SU-DHL-6 (cell line): ENCODE measurements around the gene DNAL4.

Experiments used
- H2AFZ ChIP-seq: fragments of 200-600 bp; sonication (generic); 2 replicates; pipeline ENCODE4 v1.6.1; 2014; ENCODE audit warnings: low read depth, mild to moderate bottlenecking, moderate library complexity, mixed read lengths, antibody characterized with exemption, low read length; ENCODE audit not compliant: severe bottlenecking
- H3F3A ChIP-seq: fragments of 200-600 bp; shearing (Covaris generic); 2 replicates; pipeline ENCODE4 v1.6.0; 2016; ENCODE audit warnings: antibody characterized with exemption, mild to moderate bottlenecking; ENCODE audit not compliant: insufficient read depth
- H3K27ac ChIP-seq: fragments of 200-600 bp; sonication (generic); 2 replicates; pipeline ENCODE4 v1.5.1; 2016; ENCODE audit warnings: low read depth, mild to moderate bottlenecking, low read length, moderate library complexity, mixed read lengths
- H3K27me3 ChIP-seq: fragments of 200-600 bp; sonication (generic), shearing (Covaris generic); 2 replicates; pipeline ENCODE4 v1.6.0; 2014; ENCODE audit warnings: mild to moderate bottlenecking, low read length
- H3K36me3 ChIP-seq: fragments of 200-600 bp; sonication (generic); 2 replicates; pipeline ENCODE4 v1.6.1; 2014; ENCODE audit warnings: mild to moderate bottlenecking, low read length, mixed read lengths
- H3K4me2 ChIP-seq: fragments of 300-600, 200-600 bp; shearing (Covaris generic), sonication (generic); 2 replicates; pipeline ENCODE4 v1.6.0; 2014; ENCODE audit warnings: low read length, low read depth, mild to moderate bottlenecking; ENCODE audit not compliant: poor library complexity, severe bottlenecking
- H3K4me3 ChIP-seq: fragments of 200-600 bp; sonication (generic); 2 replicates; pipeline ENCODE4 v1.5.1; 2014; ENCODE audit warnings: antibody characterized with exemption, low read length, mild to moderate bottlenecking, mixed read lengths; ENCODE audit not compliant: insufficient read depth, poor library complexity, severe bottlenecking
- H3K79me2 ChIP-seq: fragments of 200-600 bp; sonication (generic); 2 replicates; pipeline ENCODE4 v1.6.1; 2014; ENCODE audit warnings: mild to moderate bottlenecking, low read length, moderate library complexity; ENCODE audit not compliant: insufficient read depth
- H3K9ac ChIP-seq: fragments of 200-600 bp; sonication (generic); 2 replicates; pipeline ENCODE4 v1.7.0; 2014; ENCODE audit warnings: mild to moderate bottlenecking, low read length
- H3K9me2 ChIP-seq: fragments of 200-600 bp; sonication (generic); replicated peaks from 2 replicates; pipeline ENCODE4 v1.6.1; 2014; ENCODE audit warnings: low read length; ENCODE audit not compliant: insufficient read depth
- H3K9me3 ChIP-seq: fragments of 200-600 bp; sonication (generic); 2 replicates; pipeline ENCODE4 v1.6.1; 2014; ENCODE audit warnings: low read length, mixed read lengths; ENCODE audit not compliant: insufficient read depth
- H4K20me1 ChIP-seq: fragments of 200-600 bp; sonication (generic); 2 replicates; pipeline ENCODE4 v1.6.1; 2014; ENCODE audit warnings: low read depth, mild to moderate bottlenecking, antibody characterized with exemption, low read length, moderate library complexity, mixed read lengths
- EZH2phosphoT487 ChIP-seq: fragments of 200-600 bp; sonication (generic), shearing (Covaris generic); conservative IDR thresholded peaks from 2 replicates; pipeline ENCODE4 v1.6.1; 2018; ENCODE audit warnings: mild to moderate bottlenecking, antibody characterized with exemption, low read length, moderate library complexity, mixed read lengths
- TF ChIP-seq, protein P1 (sequence below): fragments of 200-600 bp; sonication (generic); IDR thresholded peaks from one replicate; pipeline ENCODE4 v1.5.1; 2017; ENCODE audit warnings: antibody characterized with exemption, mild to moderate bottlenecking, low read length, moderate library complexity; ENCODE audit not compliant: insufficient read depth, poor library complexity, severe bottlenecking

The DNAL4 gene

DNA sequence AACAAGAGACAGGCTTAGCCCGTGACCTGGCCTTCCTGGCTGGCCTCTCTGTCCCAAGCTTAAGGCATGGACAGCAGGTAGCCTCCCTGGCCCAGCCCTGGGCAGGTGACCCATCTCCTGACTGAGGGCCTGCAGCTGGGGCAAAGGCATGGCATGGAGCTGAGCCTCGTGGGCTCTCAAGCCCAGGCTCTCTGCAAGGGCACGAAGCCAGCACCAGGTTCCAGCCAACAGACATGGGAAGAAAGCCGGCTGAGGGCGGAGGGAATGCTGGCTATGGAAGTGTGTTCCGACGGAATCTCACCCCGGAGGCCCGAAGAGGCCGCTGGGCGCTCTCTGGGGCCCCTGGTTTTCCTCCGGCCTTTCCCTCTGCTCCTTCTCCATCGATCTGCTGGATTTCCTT lies 12.9 kb downstream of the DNAL4 start:
- Histone ChIP-seq H3K9ac (no peak overlapping the region), H3K79me2 (no peaks in the 10 kb centered on the region), H4K20me1 (no peaks in the 10 kb centered on the region), H3F3A (no peaks in the 10 kb centered on the region), H2AFZ (no peak overlapping the region), H3K9me3 (no peaks in the 10 kb centered on the region), H3K36me3 (no peaks in the 10 kb centered on the region), H3K4me3 (no peak overlapping the region), H3K27ac (no peak overlapping the region), H3K27me3 (no peaks in the 10 kb centered on the region), H3K9me2 (no peaks in the 10 kb centered on the region), H3K4me2 (no peak overlapping the region)
- TF ChIP-seq, protein P1, sequence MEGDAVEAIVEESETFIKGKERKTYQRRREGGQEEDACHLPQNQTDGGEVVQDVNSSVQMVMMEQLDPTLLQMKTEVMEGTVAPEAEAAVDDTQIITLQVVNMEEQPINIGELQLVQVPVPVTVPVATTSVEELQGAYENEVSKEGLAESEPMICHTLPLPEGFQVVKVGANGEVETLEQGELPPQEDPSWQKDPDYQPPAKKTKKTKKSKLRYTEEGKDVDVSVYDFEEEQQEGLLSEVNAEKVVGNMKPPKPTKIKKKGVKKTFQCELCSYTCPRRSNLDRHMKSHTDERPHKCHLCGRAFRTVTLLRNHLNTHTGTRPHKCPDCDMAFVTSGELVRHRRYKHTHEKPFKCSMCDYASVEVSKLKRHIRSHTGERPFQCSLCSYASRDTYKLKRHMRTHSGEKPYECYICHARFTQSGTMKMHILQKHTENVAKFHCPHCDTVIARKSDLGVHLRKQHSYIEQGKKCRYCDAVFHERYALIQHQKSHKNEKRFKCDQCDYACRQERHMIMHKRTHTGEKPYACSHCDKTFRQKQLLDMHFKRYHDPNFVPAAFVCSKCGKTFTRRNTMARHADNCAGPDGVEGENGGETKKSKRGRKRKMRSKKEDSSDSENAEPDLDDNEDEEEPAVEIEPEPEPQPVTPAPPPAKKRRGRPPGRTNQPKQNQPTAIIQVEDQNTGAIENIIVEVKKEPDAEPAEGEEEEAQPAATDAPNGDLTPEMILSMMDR: no peak
- no peak for TF ChIP-seq EZH2phosphoT487

DNA sequence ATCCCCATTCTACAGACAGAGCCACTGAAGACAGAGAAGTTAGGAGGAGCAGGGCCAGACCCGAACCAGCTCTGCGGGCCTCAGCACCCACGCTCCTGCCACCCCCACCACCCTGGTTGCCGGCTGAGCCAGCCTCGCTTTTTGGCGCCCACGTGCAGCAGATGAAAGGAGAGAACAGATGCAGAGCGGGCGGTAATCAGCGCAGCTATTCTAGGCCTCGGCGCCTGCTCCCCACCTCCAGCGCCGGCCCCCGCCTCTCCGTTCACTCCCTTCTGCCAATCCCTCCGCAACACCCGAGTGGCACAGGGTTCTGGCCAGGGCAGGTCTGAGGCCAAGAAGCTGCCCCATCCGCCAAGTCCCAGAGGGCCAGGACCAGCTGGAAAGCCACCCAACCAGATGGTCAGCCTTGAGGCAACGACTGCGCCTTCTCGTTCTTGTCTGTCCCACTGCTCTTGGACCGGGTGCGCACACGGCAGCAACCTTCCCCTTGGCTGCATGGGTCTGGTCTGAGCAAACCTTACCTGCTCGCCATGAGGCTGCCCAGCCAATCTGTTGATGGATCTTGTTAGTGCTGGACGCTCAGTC lies 16.8 kb downstream of the DNAL4 start:
- Histone ChIP-seq H3K79me2 (no peaks in the 10 kb centered on the region), H3K4me2 (no peak overlapping the region), H3K9me2 (no peaks in the 10 kb centered on the region), H3K27ac (no peak overlapping the region), H4K20me1 (no peaks in the 10 kb centered on the region), H3F3A (no peaks in the 10 kb centered on the region), H3K36me3 (no peaks in the 10 kb centered on the region), H3K4me3 (no peak overlapping the region), H3K9ac (no peak overlapping the region), H3K27me3 (no peaks in the 10 kb centered on the region), H2AFZ (no peak overlapping the region), H3K9me3 (no peaks in the 10 kb centered on the region)
- TF ChIP-seq EZH2phosphoT487: no peak
- TF ChIP-seq, protein P1: no peak

DNA sequence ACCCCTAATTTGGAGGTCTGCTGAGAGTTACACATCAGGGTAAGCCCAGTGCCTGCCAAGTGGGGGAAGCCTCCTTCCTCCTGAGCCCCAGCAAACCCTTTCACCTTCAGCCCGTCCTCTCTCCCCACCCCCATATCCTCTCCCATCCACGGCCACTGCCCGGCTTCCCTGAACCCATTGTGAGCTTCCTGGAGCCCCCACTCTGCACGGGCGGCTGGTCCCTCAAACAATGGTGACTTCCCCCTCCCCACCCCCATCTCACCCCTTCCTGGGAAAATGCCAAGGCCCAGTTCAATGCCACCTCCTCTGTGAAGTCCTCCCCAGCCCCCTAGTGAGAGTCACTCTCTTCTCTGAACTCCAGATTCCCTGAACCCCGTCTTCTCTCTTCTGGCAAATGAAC lies 17.9 kb downstream of the DNAL4 start:
- Histone ChIP-seq H3F3A (no peaks in the 10 kb centered on the region), H2AFZ (no peak overlapping the region), H3K9ac (no peak overlapping the region), H3K9me2 (no peaks in the 10 kb centered on the region), H3K4me2 (no peak overlapping the region), H3K27ac (no peak overlapping the region), H3K4me3 (no peak overlapping the region), H3K27me3 (no peaks in the 10 kb centered on the region), H3K79me2 (no peaks in the 10 kb centered on the region), H3K36me3 (no peaks in the 10 kb centered on the region), H4K20me1 (no peaks in the 10 kb centered on the region), H3K9me3 (no peaks in the 10 kb centered on the region)
- TF ChIP-seq, protein P1: no peak
- TF ChIP-seq EZH2phosphoT487: no peak

DNA sequence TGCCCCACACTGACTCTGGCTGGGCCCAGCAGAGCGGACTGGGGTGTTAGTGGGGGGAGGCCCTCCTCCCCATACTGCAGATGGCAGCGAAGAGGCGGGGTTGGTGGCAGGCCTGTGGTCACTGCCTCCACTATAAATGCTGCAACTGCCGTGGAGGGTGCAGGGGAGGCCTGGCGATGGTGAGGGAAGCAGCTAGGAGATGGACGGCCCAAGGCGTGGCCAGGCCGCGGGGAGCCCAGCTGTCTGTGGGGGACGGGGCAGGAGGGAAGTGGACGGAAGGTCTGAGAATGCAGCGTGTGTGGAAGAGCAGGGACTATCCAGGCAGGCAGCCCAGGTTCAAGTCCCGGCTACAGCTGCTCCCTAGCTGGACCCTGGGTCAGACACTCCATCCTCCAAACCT lies 18.3 kb downstream of the DNAL4 start:
- Histone ChIP-seq H3F3A (no peaks in the 10 kb centered on the region), H3K4me2 (no peak overlapping the region), H3K79me2 (no peaks in the 10 kb centered on the region), H3K4me3 (no peak overlapping the region), H4K20me1 (no peaks in the 10 kb centered on the region), H3K36me3 (no peaks in the 10 kb centered on the region), H3K27me3 (no peaks in the 10 kb centered on the region), H3K9ac (no peak overlapping the region), H2AFZ (no peak overlapping the region), H3K27ac (no peak overlapping the region), H3K9me3 (no peaks in the 10 kb centered on the region), H3K9me2 (no peaks in the 10 kb centered on the region)
- no peak for TF ChIP-seq EZH2phosphoT487
- TF ChIP-seq, protein P1: no peak
